Measurements from ENCODE around the gene AVP. TPM values are rescaled to one million over a fixed set of nuclear protein-coding genes. Genes with fewer than 3 reads are reported as not detected.

The AVP gene
- total and polyA plus RNA-seq, 2 of the 13 experiments (the other 11 are each of a cell fraction or from before 2014, with no cell fraction given), result 0.12 TPM; not detected in 1

GRCh38 chr20:3123542-3123941, 39.0 kb upstream of the AVP start:
- TF ChIP-seq SP1 (IDR thresholded peaks at IDR 0.05), result no peak
- peak; percentile 23; the same call in 1 of the 2 replicates for TF ChIP-seq SP1 (CRISPR knock-in tag; IDR thresholded peaks at IDR 0.05)
- TF ChIP-seq KDM5A (IDR thresholded peaks at IDR 0.05; ENCODE audit: borderline replicate concordance, low read length), result no peak
- H3K27ac ChIP-seq (ENCODE audit: extremely low read length, insufficient read depth, low read length), result peak overlapping the region; percentile 63
- no TSS peak for BruUV-seq (replicated peaks)

GRCh38 chr20:3121955-3122610, 37.6 kb upstream of the AVP start:
- Histone ChIP-seq H3K9ac (ENCODE audit: insufficient read depth, low read depth, low read length) (no peak overlapping the region), H3K27ac (ENCODE audit: extremely low read length, insufficient read depth, low read length) (peak overlapping the region; percentile 63), H3K9me3 (ENCODE audit: low read length) (no peaks in the 10 kb centered on the region), H3K4me3 (replicated peaks in 1 of 3; ENCODE audit: insufficient read depth in 1 of 3, low read depth in 2 of 3, low read length in 3 of 3) (no peak overlapping the region), H2AFZ (ENCODE audit: low read length) (no peak overlapping the region), H3K79me2 (ENCODE audit: insufficient read depth, low read length) (no peaks in the 10 kb centered on the region), H4K20me1 (ENCODE audit: insufficient read depth, low read length) (no peaks in the 10 kb centered on the region), H3K36me3 (replicated peaks in 1 of 2; ENCODE audit: control insufficient read depth in 1 of 2, insufficient read depth in 2 of 2, low read length in 2 of 2) (peaks cover 7 to 22% of the 10 kb centered on the region in 2 experiments; a peak in 4 of 5 replicates), H3K4me1 (ENCODE audit: insufficient read depth, low read length) (peaks cover 49% of the 10 kb centered on the region), H3K4me2 (ENCODE audit: low read depth, low read length) (no peak overlapping the region), H3K27me3 (ENCODE audit: control insufficient read depth in 1 of 2, insufficient read depth in 2 of 2, low read length in 2 of 2) (no peaks in the 10 kb centered on the region)
- FAIRE-seq (no peak), ATAC-seq (no peak), DNase-seq (ENCODE audit: low spot score) (no peak)
- TSS peak; percentile 54 for BruUV-seq (replicated peaks)
- ChIA-PET POLR2A (interaction anchor here (1.5 to 4.5 kb wide), 6 partner anchors 18 to 101 kb away, joined by 4 to 22 read pairs (median 6); partner anchors contain the start of genes FASTKD5, LZTS3 and UBOX5), CTCF (ENCODE audit: low intra/inter-chr PET ratio, low total read pairs) (no interaction called here)
- in situ Hi-C loops (cut with HindIII; ENCODE audit: extremely low pct_ligation_motif_present, low pct_unique_long_range_greater_than_20kb), result no loop called here
- intact Hi-C loops (cut with micrococcal nuclease; ENCODE audit: unreplicated experiment), result loop anchor here (2.0 kb wide), 1 partner anchor 37 kb away; the partner anchor contains the start of genes FASTKD5 and UBOX5
- 96% methylated on average over 12 of the region's 12 CpGs for WGBS (ENCODE audit: low lambda C conversion rate)
- TF ChIP-seq ZNF687 (CRISPR knock-in tag; IDR thresholded peaks at IDR 0.05) (peak; percentile 25; the same call in 1 of the 2 replicates), ZNF607 (CRISPR knock-in tag; IDR thresholded peaks at IDR 0.05; ENCODE audit: borderline replicate concordance) (0 out of 2 replicates have a peak, but pooled peaks have one; percentile 34), TOE1 (CRISPR knock-in tag; IDR thresholded peaks at IDR 0.05) (no peak), MNT (IDR thresholded peaks at IDR 0.05) (no peak), ZBTB25 (CRISPR knock-in tag; IDR thresholded peaks at IDR 0.05) (0 out of 2 replicates have a peak, but pooled peaks have one; percentile 0), NFKB2 (CRISPR knock-in tag; IDR thresholded peaks at IDR 0.05; ENCODE audit: borderline replicate concordance) (0 out of 2 replicates have a peak, but pooled peaks have one; percentile 67)

More at GRCh38 chr20:3123542-3123941, 39.0 kb upstream of the AVP start:
- no peak overlapping the region for H3K4me2 ChIP-seq (ENCODE audit: low read depth, low read length)
- ChIA-PET POLR2A (interaction anchor here (0.9 to 4.5 kb wide), 8 partner anchors 17 to 86 kb away, joined by 3 to 22 read pairs (median 4); partner anchors contain the start of genes FASTKD5, ITPA and UBOX5), CTCF (ENCODE audit: low intra/inter-chr PET ratio, low total read pairs) (no interaction called here)
- H3K4me3 ChIP-seq (replicated peaks in 1 of 3; ENCODE audit: insufficient read depth in 1 of 3, low read depth in 2 of 3, low read length in 3 of 3), result no peak overlapping the region
- intact Hi-C loops (cut with micrococcal nuclease; ENCODE audit: unreplicated experiment) (loop anchor here (1.0 to 2.0 kb wide), 2 partner anchors 35 to 51 kb away; partner anchors contain the start of genes FASTKD5 and UBOX5), in situ Hi-C loops (cut with HindIII; ENCODE audit: extremely low pct_ligation_motif_present, low pct_unique_long_range_greater_than_20kb) (no loop called here)
- H3K27me3 ChIP-seq (ENCODE audit: control insufficient read depth in 1 of 2, insufficient read depth in 2 of 2, low read length in 2 of 2), result no peaks in the 10 kb centered on the region
- ATAC-seq (no peak), DNase-seq (ENCODE audit: low spot score) (no peak), FAIRE-seq (no peak)
- WGBS (ENCODE audit: low lambda C conversion rate), result 98% methylated on average over 1 of the region's 1 CpG
- H3K36me3 ChIP-seq (replicated peaks in 1 of 2; ENCODE audit: control insufficient read depth in 1 of 2, insufficient read depth in 2 of 2, low read length in 2 of 2), result peaks cover 7 to 22% of the 10 kb centered on the region in 2 experiments; a peak in 4 of 5 replicates
- H3K4me1 ChIP-seq (ENCODE audit: insufficient read depth, low read length), result peaks cover 54% of the 10 kb centered on the region
- no peak overlapping the region for H2AFZ ChIP-seq (ENCODE audit: low read length)
- peak overlapping the region; percentile 24; the same call in 1 of the 2 replicates for H3K9ac ChIP-seq (ENCODE audit: insufficient read depth, low read depth, low read length)
- no peaks in the 10 kb centered on the region for H3K79me2 ChIP-seq (ENCODE audit: insufficient read depth, low read length)
- H3K9me3 ChIP-seq (ENCODE audit: low read length), result no peaks in the 10 kb centered on the region
- no peaks in the 10 kb centered on the region for H4K20me1 ChIP-seq (ENCODE audit: insufficient read depth, low read length)

Data from HepG2 (cell line).